ENCODE measurements around the gene COLQ. TPM values are rescaled to one million over a fixed set of nuclear protein-coding genes. Genes with fewer than 3 reads are reported as not detected.
"Not testable (repeated sequence)": the region's sequence is repeated elsewhere in the genome, so short reads cannot be mapped to it uniquely, and the experiment has no call there.

Gene COLQ
- polyA plus RNA-seq, 4 donors: 4.7 to 10.2 (median 5.7) TPM

DNA sequence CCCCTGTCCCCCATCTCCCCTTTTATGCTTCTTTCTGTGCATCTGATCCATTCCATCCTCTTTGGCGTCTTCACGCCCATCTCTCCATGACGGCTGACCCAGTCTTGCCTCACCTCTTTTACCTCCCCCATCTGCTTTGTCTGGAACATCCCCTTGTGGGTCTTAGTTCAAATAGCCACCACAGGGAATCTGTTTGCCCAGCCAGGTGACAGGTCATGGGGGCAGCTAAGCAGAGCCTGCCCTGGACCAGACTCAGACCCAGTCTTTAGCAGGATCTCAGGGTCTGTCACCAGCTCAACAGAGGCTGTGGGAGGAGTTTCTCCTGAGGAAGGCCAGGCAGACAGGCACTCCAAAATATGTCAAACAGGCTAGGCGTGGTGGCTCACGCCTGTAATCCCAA is 28.1 kb downstream of the COLQ start:
- DNase-seq (ENCODE audit: low read depth in 4 of 4, low spot score in 3 of 4): no peak

DNA sequence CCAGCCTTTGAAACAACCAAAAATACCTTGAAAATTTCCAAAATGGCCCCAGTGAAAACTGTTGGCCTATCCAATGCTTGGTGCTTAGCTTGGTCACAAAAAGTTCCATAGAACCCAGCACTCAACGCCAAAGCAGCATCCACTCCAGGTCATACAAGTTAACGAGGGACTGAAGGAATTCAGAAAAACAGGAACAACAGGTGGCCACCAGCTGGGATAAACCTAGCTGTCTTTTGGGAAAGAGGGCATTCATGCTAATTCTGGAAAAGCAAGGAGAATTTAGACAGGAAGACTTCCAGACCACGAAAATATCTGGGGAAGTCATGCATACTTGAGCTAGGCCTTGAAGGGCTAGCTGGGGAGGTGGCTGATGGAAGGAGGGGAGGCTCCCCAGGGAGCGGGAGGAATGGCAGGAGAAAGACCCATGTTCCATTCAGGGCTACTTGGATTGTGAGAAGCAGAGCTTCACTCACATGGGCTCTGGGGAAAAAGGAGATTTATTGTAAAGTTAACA is 28.6 kb downstream of the COLQ start:
- DNase-seq (ENCODE audit: low read depth in 4 of 4, low spot score in 3 of 4): no peak

DNA sequence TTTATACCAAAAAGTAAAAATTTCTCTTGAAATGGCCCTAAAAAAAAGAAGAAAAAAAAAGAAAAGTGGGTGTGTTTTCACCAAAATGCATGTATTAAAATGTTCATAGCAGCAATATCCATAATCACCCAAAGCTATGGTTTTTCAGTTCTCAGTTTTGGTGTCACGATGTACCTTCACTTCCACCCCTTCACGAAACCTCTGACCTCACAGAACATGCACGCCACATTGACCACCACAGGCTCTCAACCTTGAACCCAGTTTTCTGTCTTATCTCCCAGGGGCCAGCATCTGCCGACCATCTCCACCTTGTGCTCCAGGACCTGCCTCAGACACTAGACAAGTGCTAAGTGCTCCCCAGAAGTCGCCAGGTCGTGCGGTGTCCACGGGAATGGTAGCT is 30.4 kb downstream of the COLQ start:
- no peak for DNase-seq (ENCODE audit: low read depth in 4 of 4, low spot score in 3 of 4)

GRCh38 chr3:15490158-15490557 is 31.3 kb downstream of the COLQ start:
- DNase-seq (ENCODE audit: low read depth in 4 of 4, low spot score in 3 of 4): no peak

DNA sequence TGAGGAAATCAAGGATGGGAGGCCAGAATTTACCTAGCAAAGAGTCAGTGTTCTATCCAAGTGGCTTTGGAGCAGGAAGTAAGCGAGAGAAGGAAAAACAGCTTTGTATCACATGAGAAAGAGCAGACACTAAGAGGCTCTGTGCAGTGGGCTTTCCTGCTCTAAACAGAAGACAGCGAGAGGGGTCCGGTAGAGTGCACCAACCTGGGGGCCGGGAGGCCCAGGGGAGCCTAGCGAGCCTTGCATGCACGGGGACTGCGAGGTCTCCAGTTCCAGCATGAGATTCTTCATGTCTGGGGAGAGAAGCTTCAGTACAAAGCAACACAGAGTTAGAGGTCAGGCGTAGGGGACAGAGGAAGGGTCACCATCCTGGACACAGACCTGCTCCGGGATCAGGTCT is 33.5 kb downstream of the COLQ start:
- no peak for DNase-seq (ENCODE audit: low read depth in 4 of 4, low spot score in 3 of 4)

- no peak for DNase-seq (ENCODE audit: low read depth in 4 of 4, low spot score in 3 of 4)
Observed at GRCh38 chr3:15486979-15487378, 34.5 kb downstream of the COLQ start.

DNA sequence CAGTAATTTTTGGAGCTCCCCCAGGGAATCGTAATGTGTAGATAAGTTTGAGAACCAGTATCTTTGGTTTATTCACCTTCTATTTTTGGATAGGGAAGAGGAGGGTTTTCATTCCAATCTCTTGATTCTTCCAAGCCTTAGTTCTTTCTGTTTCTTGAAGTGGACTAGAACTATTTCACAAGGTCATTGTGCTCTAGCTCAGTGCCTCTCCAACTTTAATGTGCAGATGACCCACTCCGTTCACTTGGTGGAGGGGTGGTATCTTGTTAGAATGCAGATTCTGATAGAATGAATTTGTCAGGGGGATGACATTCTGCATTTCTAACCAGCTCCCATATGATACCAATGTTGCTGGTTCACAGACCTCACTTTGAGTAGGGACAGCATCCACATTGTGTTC is 35.5 kb downstream of the COLQ start:
- no peak for DNase-seq (ENCODE audit: low read depth in 4 of 4, low spot score in 3 of 4)

DNA sequence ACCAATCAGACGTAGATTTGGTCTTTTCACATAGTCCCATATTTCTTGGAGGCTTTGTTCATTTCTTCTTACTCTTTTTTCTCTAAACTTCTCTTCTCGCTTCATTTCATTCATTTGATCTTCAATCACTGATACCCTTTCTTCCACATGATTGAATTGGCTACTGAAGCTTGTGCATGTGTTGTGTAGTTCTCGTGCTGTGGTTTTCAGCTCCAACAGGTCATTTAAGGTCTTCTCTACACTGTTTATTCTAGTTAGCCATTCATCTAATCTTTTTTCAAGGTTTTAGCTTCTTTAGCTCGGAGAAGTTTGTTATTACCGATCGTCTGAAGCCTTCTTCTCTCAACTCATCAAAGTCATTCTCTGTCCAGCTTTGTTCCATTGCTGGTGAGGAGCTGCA is 37.0 kb downstream of the COLQ start:
- not testable (repeated sequence) for DNase-seq (ENCODE audit: low read depth in 4 of 4, low spot score in 3 of 4)

- DNase-seq (ENCODE audit: low read depth in 4 of 4, low spot score in 3 of 4): no peak
Observed at GRCh38 chr3:15479400-15480224, 41.9 kb downstream of the COLQ start.

GRCh38 chr3:15478640-15478979 is 42.9 kb downstream of the COLQ start:
- DNase-seq (ENCODE audit: low read depth in 4 of 4, low spot score in 3 of 4): no peak

DNA sequence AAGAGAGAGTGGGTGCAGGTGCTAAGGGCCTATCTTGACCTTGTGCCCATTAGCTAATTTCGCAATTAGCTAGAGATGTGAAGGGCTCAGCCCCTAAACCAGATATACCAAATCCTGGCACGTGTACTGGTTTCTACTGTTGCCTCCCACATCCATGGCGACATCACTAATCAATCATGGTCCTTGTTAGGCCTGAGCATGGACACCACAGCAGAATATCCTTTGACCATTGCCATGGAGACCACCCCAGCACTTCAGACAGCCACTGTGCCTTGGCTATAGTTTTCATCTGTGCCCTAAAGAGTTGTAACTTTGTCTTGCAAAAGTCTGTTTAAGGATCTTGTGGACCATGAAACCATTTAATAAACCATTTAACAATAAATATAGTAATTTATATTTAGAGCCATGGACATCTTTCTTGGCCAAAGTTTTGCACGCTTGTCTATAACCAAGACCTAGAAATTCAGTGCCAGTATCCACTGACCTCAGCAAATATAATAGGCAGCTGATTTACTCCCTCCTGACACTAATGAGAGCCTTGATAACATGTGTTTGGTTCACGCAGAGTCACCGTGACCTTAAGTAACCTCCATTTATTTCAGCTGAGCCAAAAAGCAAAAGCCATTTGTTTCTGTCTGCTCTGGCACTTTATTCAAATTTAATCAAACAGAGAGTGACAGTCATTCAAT is 43.4 kb downstream of the COLQ start:
- DNase-seq (ENCODE audit: low read depth in 4 of 4, low spot score in 3 of 4): no peak

DNA sequence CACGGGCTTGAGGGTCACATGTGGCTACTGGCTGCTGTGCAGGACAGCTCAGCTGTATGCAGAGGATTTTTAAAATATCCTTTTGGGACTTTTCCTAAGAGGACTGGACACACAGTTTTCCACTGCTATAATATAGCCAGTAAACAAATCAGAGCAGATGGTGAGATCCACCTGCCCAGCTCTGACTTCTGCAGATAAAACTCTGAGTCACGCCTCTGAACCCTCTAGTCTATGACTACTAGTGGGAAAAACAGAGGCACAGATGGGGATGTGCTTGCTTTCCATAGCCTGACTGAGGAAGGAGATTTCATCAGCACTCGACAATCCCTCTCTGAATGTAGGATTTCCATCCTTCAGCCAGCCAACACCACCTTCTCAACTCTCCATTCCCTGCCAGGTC is 45.1 kb downstream of the COLQ start:
- no peak for DNase-seq (ENCODE audit: low read depth in 4 of 4, low spot score in 3 of 4)

DNA sequence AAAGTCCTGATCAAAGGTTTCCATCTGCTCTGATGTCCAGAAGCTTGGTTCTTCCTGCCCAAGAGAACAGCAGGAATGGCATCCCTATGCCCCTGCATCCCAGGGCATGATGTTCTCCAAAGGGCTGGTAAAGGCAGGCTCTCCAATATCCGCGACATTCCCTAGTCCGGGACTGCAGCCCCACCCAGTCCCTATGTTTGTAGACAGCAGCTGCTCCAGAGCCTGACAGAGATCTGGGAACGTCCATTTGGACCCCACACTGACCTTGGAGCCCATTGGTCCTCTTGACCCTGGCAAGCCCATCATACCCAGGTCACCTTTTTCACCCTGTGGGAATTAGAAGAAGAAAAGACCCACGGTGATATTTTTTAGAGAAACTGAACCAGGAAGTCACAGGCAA is 46.3 kb downstream of the COLQ start:
- DNase-seq (ENCODE audit: low read depth in 4 of 4, low spot score in 3 of 4): no peak

DNA sequence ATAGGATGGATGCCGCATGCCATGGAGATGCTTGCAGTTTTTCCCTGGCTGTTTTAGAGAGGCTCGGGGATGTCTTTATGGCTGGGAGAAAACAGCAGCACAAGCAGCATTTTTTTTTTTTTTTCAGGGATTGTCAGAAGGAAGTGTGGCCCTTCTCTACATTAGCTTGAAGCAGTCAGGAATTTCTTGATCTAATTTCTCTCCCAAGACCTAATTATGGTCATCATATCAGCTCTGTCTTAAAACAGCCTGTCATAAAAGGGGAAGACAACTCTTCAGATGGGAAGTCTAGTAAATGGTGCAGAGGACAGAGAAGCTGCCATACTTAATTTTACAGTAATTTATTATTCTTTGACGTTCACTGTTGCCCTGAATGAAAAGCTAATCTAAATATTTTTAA is 49.6 kb downstream of the COLQ start:
- no peak for DNase-seq (ENCODE audit: low read depth in 4 of 4, low spot score in 3 of 4)

DNA sequence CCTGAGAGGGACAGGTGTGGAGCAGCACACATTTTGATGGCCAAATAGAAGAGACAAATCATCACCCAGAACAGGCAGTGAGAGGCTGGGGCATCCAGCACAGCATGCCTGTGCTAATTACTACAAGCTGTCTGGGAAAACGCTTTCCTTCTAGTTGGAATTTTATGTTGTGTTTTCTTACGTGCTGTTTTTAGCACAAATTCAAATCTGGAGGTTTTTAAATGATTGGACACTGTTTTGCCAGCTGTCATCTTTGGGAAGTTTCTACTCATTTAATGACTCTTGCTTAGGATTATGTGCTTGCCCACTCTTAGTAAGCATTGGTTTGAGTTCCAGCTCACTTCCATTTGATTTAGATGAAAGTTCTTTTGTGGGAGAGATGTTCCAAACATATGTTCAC is 50.7 kb downstream of the COLQ start:
- DNase-seq (ENCODE audit: low read depth in 4 of 4, low spot score in 3 of 4): no peak

GRCh38 chr3:15470261-15470660 is 51.2 kb downstream of the COLQ start:
- DNase-seq (ENCODE audit: low read depth in 4 of 4, low spot score in 3 of 4): no peak

- no peak for DNase-seq (ENCODE audit: low read depth in 4 of 4, low spot score in 3 of 4)
Observed at GRCh38 chr3:15467227-15468181, 54.0 kb downstream of the COLQ start.

GRCh38 chr3:15465876-15466585 is 55.5 kb downstream of the COLQ start:
- no peak for DNase-seq (ENCODE audit: low read depth in 4 of 4, low spot score in 3 of 4)

GRCh38 chr3:15462451-15462850 is 59.1 kb downstream of the COLQ start:
- no peak for DNase-seq (ENCODE audit: low read depth in 4 of 4, low spot score in 3 of 4)

GRCh38 chr3:15460891-15461531 is 60.5 kb downstream of the COLQ start:
- no peak for DNase-seq (ENCODE audit: low read depth in 4 of 4, low spot score in 3 of 4)

Data from left renal pelvis (tissue), 4 donors.